Measurements from ENCODE around the gene TMEM217.

- TF ChIP-seq FOXA1 (IDR thresholded peaks at IDR 0.05) (no peak), SUZ12 (IDR thresholded peaks at IDR 0.05) (no peak), TARDBP (IDR thresholded peaks at IDR 0.05) (no peak), FOXK2 (IDR thresholded peaks at IDR 0.05) (no peak), HDGF (IDR thresholded peaks at IDR 0.05; ENCODE audit: borderline replicate concordance) (no peak), ZNF384 (IDR thresholded peaks at IDR 0.05) (no peak), ELF4 (IDR thresholded peaks at IDR 0.05) (no peak)
Measured at GRCh38 chr6:37201726-37202125, 56.2 kb downstream of the TMEM217 start.

All from HEK293T (cell line).